ENCODE results near the gene CACNG1. TPM values are rescaled to one million over a fixed set of nuclear protein-coding genes. Genes with fewer than 3 reads are reported as not detected.

The CACNG1 gene
- total and polyA plus RNA-seq, 8 donors: 0.35 TPM; not detected in 7

DNA sequence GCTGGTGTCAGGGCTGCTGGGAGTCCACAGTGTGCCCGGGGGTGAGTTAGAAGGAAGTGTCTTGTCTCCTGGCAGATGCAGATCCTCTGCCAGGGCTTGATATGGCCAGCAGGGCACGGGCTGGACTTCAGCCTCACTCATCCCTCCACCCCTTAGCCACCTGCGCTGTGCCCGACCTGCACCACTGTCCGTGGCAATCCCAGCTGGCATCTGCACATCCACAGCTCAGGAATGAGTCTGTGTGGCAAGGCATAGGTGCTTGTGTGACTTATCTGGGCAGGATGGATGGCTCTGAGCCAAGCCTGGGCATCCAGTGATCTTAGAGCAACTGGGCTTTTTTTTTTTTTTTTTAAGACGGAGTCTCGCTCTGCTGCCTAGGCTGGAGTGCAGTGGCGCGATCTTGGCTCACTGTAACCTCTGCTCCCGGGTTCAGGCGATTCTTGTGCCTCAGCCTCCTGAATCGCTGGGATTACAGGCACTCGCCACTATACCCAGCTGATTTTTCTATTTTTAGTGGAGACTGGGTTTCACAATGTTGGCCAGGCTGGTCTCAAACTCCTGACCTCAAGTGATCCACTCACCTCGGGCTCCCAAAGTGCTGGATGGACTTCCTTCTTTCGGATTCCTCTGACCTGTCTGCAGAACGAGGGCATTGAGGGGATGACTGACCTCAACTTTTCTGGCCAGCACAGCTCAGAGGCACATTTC lies 22.5 kb upstream of the CACNG1 start:
- DNase-seq (no peak), ATAC-seq (no peak), FAIRE-seq (no peak)
- H3K27me3 ChIP-seq: no peaks in the 10 kb centered on the region
- no peak overlapping the region for H3K4me3 ChIP-seq
- intact Hi-C loops (cut with DNase I): no loop called here
- no peaks in the 10 kb centered on the region for H3K4me1 ChIP-seq
- 83 to 85% methylated on average over 16 of the region's 16 CpGs for whole genome bisulfite sequencing, 2 donors
- no peak overlapping the region for H3K27ac ChIP-seq
- TF ChIP-seq, protein P1, sequence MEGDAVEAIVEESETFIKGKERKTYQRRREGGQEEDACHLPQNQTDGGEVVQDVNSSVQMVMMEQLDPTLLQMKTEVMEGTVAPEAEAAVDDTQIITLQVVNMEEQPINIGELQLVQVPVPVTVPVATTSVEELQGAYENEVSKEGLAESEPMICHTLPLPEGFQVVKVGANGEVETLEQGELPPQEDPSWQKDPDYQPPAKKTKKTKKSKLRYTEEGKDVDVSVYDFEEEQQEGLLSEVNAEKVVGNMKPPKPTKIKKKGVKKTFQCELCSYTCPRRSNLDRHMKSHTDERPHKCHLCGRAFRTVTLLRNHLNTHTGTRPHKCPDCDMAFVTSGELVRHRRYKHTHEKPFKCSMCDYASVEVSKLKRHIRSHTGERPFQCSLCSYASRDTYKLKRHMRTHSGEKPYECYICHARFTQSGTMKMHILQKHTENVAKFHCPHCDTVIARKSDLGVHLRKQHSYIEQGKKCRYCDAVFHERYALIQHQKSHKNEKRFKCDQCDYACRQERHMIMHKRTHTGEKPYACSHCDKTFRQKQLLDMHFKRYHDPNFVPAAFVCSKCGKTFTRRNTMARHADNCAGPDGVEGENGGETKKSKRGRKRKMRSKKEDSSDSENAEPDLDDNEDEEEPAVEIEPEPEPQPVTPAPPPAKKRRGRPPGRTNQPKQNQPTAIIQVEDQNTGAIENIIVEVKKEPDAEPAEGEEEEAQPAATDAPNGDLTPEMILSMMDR (IDR thresholded peaks at IDR 0.05): no peak
- no peaks in the 10 kb centered on the region for H3K36me3 ChIP-seq
- no peaks in the 10 kb centered on the region for H3K9me3 ChIP-seq

DNA sequence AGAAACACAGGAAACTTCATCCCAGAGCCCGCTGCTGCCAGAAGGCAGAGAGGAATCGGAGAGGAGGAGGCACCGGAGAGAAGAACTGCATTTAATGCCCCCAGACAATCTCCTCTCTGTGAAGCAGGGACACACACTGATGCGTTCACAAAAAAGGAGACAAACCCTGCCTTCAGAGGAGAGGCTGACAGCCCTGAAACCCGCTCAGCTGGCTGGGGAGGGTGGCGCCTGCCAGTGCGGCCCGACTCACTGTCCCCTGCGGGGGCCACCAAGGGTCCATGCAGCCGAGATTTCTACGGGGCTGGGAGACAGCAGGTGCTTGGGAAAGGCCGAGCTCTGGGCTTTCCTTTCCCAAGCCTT lies 21.9 kb upstream of the CACNG1 start:
- Histone ChIP-seq H3K9me3 (no peaks in the 10 kb centered on the region), H3K4me3 (no peak overlapping the region), H3K27ac (no peak overlapping the region), H3K27me3 (no peaks in the 10 kb centered on the region), H3K4me1 (no peaks in the 10 kb centered on the region), H3K36me3 (no peaks in the 10 kb centered on the region)
- TF ChIP-seq, protein P1 (IDR thresholded peaks at IDR 0.05): no peak
- FAIRE-seq (no peak), DNase-seq (peak in 1 of 6 donors; percentile 48), ATAC-seq (no peak)
- intact Hi-C loops (cut with DNase I): no loop called here
- WGBS, 2 donors: 85 to 89% methylated on average over 12 of the region's 12 CpGs

DNA sequence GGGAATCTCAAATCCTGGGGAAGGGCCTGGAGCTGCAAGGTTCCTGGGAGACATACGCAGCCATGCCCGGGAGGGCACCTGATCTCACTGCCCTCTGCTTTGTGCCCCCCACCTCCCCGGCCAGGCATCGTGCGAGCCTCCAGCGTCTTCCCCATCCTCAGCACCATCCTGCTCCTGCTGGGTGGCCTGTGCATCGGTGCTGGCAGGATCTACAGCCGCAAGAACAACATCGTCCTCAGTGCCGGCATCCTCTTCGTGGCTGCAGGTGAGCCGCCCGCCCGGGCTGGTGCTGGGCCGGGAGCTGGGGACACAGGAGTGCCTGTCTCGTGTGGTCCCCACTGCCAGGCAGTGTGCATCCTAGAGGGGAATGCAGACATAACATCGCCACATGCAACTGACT lies 19.6 kb upstream of the CACNG1 start:
- Histone ChIP-seq H3K4me1 (no peaks in the 10 kb centered on the region), H3K4me3 (no peak overlapping the region), H3K27me3 (no peaks in the 10 kb centered on the region), H3K9me3 (no peaks in the 10 kb centered on the region), H3K36me3 (no peaks in the 10 kb centered on the region), H3K27ac (no peak overlapping the region)
- TF ChIP-seq, protein P1 (IDR thresholded peaks at IDR 0.05): no peak
- 93 to 98% methylated on average over 17 of the region's 17 CpGs for WGBS, 2 donors
- DNase-seq: no peak
- intact Hi-C loops (cut with DNase I): no loop called here
- no peak for FAIRE-seq
- no peak for ATAC-seq

DNA sequence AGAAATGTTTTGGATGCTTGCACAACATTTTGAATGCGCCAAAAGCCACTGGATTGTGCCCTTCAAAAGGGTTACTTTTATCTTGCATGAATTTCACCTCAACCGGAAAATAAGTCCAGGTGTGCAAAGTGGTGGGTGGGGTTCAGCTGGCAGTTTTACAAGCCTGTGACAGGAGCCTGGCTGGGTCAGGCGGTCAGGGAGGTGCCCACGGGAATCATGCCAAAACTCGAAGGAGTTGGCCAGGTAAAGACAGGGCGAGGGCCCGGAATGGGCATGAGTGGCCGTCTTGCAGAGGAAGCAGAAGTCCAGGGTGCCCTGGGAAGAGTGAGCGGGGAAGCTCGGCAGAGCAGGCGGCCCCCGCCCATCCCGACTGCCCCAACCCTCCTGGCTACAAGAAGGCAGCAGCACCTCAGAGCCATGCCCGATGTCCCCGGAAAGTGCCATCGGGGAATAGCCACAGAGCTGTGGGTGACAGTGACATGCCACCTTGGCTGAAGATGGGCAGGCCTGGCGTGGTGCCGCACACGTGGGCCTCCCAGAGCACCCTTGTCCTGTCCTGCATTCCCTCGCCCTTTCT lies 19.1 kb upstream of the CACNG1 start:
- ATAC-seq (peak in 1 of 4 donors; percentile 53), DNase-seq (no peak), FAIRE-seq (no peak)
- TF ChIP-seq, protein P1 (IDR thresholded peaks at IDR 0.05): no peak
- WGBS, 2 donors: 70 to 72% methylated on average over 19 to 20 of the region's 20 CpGs
- intact Hi-C loops (cut with DNase I): no loop called here
- no peak overlapping the region for H3K27ac ChIP-seq
- no peaks in the 10 kb centered on the region for H3K4me1 ChIP-seq
- no peaks in the 10 kb centered on the region for H3K9me3 ChIP-seq
- H3K4me3 ChIP-seq: no peak overlapping the region
- H3K36me3 ChIP-seq: no peaks in the 10 kb centered on the region
- no peaks in the 10 kb centered on the region for H3K27me3 ChIP-seq

DNA sequence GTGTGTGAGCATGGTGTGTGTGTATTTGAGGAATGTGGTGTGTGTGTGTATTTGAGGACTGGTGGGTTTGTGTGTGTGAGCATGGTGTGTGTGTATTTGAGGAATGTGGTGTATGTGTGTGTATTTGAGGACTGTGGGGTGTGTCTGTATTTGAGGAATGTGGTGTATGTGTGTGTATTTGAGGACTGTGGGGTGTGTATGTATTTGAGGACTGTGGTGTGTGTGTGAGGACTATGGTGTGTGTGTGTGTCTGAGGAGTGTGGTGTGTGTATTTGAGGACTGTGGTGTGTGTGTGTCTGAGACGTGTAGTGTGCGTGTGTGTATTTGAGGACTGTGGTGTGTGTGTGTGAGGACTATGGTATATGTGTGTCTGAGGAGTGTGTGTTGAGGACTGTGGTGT lies 18.0 kb upstream of the CACNG1 start:
- 83 to 86% methylated on average over 2 of the region's 2 CpGs for WGBS, 2 donors

More for the DNA sequence above, 18.0 kb upstream of the CACNG1 start:
- intact Hi-C loops (cut with DNase I): no loop called here
- Histone ChIP-seq H3K9me3 (no peaks in the 10 kb centered on the region), H3K4me1 (no peaks in the 10 kb centered on the region), H3K36me3 (no peaks in the 10 kb centered on the region), H3K27ac (no peak overlapping the region), H3K27me3 (no peaks in the 10 kb centered on the region), H3K4me3 (no peak overlapping the region)
- no peak for DNase-seq
- no peak for ATAC-seq
- FAIRE-seq: no peak
- TF ChIP-seq, protein P1 (IDR thresholded peaks at IDR 0.05): no peak

Measured in pancreas (tissue), 10 donors.